GM21390 (cell line): ENCODE results near the gene DES.

ENCODE experiments used
- ATAC-seq: cut with Tn5 transposase; IDR thresholded peaks from one replicate; pipeline ENCODE4 v1.9.1; 2021; ENCODE audit not compliant: unreplicated experiment

The DES gene

DNA sequence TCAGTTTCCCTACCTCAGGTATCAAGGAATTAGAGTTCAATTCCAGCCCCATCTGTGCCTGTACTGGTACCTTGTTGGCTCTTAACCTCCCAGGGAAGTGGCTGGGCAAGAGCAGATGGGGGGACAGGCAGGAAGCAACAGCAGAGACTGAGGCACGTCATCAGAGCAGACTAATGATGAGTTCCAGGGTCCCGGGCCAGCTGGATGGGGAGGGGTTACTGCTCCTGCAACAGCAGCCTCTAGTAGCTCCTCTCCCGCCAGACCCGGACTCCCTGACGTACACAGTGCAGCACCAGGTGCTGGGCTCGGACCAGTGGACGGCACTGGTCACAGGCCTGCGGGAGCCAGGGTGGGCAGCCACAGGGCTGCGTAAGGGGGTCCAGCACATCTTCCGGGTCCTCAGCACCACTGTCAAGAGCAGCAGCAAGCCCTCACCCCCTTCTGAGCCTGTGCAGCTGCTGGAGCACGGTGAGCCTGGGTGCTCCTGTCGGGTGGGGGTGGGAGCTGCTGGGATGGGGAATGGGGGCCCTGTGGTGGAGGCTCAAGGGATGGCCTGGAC is 54.5 kb downstream of the DES start:
- ATAC-seq, result no peak

DNA sequence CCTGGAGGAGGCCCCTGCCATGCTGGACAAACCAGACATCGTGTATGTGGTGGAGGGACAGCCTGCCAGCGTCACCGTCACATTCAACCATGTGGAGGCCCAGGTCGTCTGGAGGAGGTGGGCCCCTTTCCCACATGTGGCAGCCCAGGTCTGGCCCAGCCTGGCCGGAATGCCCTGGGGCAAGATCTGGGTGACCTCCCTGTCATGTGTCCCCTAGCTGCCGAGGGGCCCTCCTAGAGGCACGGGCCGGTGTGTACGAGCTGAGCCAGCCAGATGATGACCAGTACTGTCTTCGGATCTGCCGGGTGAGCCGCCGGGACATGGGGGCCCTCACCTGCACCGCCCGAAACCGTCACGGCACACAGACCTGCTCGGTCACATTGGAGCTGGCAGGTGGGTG is 55.3 kb downstream of the DES start:
- ATAC-seq, result no peak

DNA sequence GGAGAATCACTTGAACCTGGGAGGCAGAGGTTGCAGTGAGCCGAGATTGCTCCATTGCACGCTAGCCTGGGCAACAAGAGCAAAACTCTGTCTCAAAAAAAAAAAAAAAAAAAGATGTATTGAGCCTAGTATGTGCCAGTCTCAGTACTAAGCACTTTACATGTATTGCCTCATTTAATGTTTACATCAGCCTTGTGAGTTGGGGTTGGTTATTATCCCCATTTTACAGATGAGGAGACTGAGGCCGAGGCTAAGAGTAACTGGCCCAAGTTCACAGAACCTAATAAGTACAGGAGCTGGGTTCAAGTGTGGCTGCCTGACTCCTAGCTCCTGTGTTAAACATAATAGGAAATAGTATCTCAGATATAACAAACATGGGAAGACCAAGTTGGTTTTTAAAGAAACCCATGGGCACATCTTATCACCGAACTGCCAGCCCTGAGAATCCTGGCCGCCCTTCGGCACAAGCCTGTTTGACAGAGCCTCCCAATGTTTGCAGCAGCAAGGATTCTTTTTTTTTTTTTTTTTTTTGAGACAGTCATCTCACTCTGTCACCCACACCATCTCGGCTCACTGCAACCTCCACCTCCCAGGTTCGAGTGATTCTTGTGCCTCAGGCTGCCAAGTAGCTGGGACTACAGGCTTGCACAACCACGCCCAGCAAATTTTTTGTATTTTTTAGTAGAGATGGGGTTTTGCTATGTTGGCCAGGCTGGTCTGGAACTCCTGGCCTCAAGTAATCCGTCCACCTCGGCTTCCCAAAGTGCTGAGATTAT is 56.3 kb downstream of the DES start:
- no peak for ATAC-seq

DNA sequence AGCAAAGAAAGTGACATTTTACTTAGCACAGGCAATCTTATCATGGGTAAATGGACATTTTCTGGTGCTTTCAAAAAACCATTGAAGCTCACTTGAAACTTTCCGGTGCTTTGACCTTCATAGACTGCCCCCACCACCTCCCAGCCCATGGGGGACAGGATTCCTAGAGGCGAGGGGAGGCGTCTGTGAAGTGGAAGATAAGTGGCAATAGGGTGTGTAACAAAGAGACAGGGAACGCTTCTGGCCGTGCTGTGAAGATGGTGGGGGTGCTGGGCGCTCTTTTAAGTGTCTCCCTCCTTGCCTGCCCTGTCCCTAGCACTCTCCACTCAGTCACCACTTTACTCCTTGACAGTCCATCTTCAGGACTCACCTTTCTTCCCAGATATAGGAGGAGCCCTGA is 57.1 kb downstream of the DES start:
- no peak for ATAC-seq

DNA sequence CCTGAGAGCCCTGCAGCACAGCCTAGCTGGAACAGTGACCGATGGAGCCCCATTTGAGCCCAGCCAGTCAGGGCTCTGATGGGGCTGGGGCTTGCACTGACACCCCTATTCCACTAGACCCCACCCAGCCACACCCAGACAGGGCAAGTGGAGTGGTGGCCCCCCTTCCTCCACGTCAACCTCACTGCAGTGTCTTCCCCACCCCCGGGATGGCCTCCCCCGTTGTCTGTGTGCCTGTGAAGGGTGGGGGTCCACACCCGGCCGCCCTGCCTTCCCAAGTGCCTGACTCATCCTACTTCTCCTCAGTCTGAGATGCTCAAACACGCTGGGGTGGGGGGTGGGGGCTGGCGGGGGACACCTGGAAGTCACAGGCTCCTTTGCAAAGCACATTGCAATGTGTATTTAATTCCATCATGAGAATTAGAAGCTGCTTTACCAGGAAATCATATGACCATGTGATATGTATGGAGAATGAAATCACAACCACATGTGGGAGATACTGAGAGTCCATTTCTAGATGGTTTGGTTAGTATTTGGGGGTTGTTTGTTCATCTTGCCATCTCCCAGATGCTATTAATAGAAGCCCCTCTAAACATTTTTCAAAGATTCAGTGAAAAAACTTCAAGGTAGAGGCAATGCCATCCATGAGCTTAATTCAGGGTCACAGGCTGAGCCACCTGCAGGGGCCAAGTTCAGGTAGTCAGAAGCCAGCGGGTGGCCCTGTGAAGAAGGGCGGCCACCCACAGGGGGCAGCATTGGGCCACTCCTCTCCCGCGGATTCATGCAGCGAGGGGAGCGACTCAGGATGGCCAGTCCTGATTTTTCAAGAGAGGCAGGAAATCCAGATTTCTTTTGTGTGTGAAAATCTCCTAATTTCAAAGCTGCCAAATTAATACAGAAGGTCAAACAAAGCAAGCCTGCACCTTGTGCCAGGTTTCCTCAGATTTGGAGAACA is 57.8 kb downstream of the DES start:
- no peak for ATAC-seq
